Measurements from ENCODE around the gene NEURL3. TPM values are rescaled to one million over a fixed set of nuclear protein-coding genes. Genes with fewer than 3 reads are reported as not detected.

NEURL3 gene
- total RNA-seq (2022; extraction: Qiagen RNA extraction; ENCODE audit: low read depth): 1.1 to 1.9 TPM (median 1.8 TPM) in 5 replicates

DNA sequence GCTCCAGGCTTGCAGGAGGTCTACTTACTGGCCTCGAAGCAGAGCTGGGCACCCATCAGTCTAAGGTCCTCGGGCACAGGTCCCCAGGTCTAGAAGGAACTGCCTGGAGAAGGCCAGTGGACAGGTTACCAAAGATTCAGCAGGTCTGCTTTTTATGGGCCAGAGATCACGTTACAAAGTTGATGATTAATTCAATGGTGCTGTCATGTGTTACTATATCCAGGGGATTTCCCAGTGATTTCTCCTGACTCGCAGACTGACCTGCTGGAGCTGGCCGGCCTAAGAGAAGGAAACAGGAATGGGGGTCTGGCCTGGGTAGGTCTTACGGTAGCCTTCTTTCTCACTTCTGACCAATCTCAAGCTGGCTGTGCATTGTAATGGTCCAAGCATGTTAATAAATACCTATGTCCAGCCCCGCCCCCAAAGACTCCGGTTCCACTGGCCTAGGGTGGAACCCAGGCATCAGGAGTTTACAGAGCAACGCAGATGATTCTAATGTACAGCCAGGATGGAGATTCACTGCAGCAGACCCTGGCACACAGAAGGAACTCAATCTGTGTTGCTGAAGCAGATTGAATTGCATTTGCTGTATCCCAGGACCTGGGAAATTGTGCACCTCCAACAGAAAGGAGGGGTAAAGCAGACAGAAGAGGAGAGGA lies at the start of gene NEURL3:
NEURL3 (minus strand) TSS at position 127 of the 659 bp plus-strand sequence; CDS start at position 56, 71 bp downstream.

GRCh38 chr2:96536445-96537065 lies 31.4 kb upstream of the NEURL3 start, which contains the start of gene ARID5A:
TSS of gene ARID5A (plus strand) at chr2:96536752. CDS start at chr2:96536827, 75 bp downstream.

Other genes starting within 250 kb of the NEURL3 start
- 35.7 to 49.9 TPM (median 45.7 TPM) in 5 replicates for gene TMEM127, start 239.4 kb downstream of the NEURL3 start, total RNA-seq (2022; extraction: Qiagen RNA extraction; ENCODE audit: low read depth)
- gene CIAO1, start 239.1 kb downstream of the NEURL3 start, total RNA-seq (2022; extraction: Qiagen RNA extraction; ENCODE audit: low read depth): 67.8 to 89.5 TPM (median 86.5 TPM) in 5 replicates
- 114 to 129 TPM (median 120 TPM) in 5 replicates for gene SNRNP200, start 199.8 kb downstream of the NEURL3 start, total RNA-seq (2022; extraction: Qiagen RNA extraction; ENCODE audit: low read depth)
- not detected in 5 replicates for gene ITPRIPL1, start 180.0 kb downstream of the NEURL3 start, total RNA-seq (2022; extraction: Qiagen RNA extraction; ENCODE audit: low read depth)
- gene NCAPH, start 169.6 kb downstream of the NEURL3 start, total RNA-seq (2022; extraction: Qiagen RNA extraction; ENCODE audit: low read depth): 41.7 to 53.6 TPM (median 46.7 TPM) in 5 replicates
- 8.0 to 11.6 TPM (median 10.2 TPM) in 5 replicates for gene ARID5A, start 31.4 kb upstream of the NEURL3 start, total RNA-seq (2022; extraction: Qiagen RNA extraction; ENCODE audit: low read depth)
- 27.9 to 32.2 TPM (median 30.2 TPM) in 5 replicates for gene KANSL3, start 133.0 kb upstream of the NEURL3 start, total RNA-seq (2022; extraction: Qiagen RNA extraction; ENCODE audit: low read depth)
- not detected in 5 replicates for gene FER1L5, start 137.4 kb upstream of the NEURL3 start, total RNA-seq (2022; extraction: Qiagen RNA extraction; ENCODE audit: low read depth)
- 20.2 to 24.1 TPM (median 22.8 TPM) in 5 replicates for gene LMAN2L, start 234.7 kb upstream of the NEURL3 start, total RNA-seq (2022; extraction: Qiagen RNA extraction; ENCODE audit: low read depth)